Transverse colon (tissue), 4 donors: ENCODE measurements around the gene TRIM6. TPM values are rescaled to one million over a fixed set of nuclear protein-coding genes. Genes with fewer than 3 reads are reported as not detected.

ENCODE experiments used
- DNase-seq: peaks from one replicate; pipeline ENCODE4 v3.0.0-alpha.2; 2019
- H3K27ac ChIP-seq, 4 donors: fragments of 200-600 bp; sonication (generic); 2 replicates each; pipeline ENCODE4 v1.5.1; 2016 to 2018; ENCODE audit warnings: inconsistent platforms in 4 of 4
- H3K27me3 ChIP-seq: fragments of 200-600 bp; sonication (generic); 2 replicates; pipeline ENCODE4 v1.5.1; 2017; ENCODE audit warnings: inconsistent platforms
- H3K36me3 ChIP-seq, 4 donors: fragments of 200-600 bp; sonication (generic); 2 replicates each; pipeline ENCODE4 v1.5.1; 2017 to 2019; ENCODE audit warnings: inconsistent platforms in 4 of 4
- H3K4me1 ChIP-seq, 4 donors: fragments of 200-600 bp; sonication (generic); 2 replicates each; pipeline ENCODE4 v1.5.1; 2017 to 2020; ENCODE audit warnings: inconsistent platforms in 4 of 4
- H3K4me3 ChIP-seq, 4 donors: fragments of 200-600 bp; sonication (generic); 1 replicate in 1 of 4; 2 replicates in 3 of 4; pipeline versions ENCODE4 v1.5.1 to v1.6.1; 2017 to 2019; ENCODE audit warnings: inconsistent platforms in 4 of 4
- H3K9me3 ChIP-seq, 2 donors: fragments of 200-600 bp; sonication (generic); 2 replicates each; pipeline ENCODE4 v1.5.1; 2017 to 2019; ENCODE audit warnings: inconsistent platforms in 2 of 2
- CTCF ChIP-seq, 5 experiments: fragments of 200-600 bp in 3 of 5; fragments of 450-650 bp in 2 of 5; sonication (generic) in 3 of 5; IDR thresholded peaks; 1 replicate in 2 of 5; 2 replicates in 3 of 5; pipeline ENCODE4 v1.5.1; 2016 to 2017; ENCODE audit warnings: antibody characterized with exemption in 5 of 5, inconsistent platforms in 3 of 5, mild to moderate bottlenecking in 2 of 5, moderate library complexity in 1 of 5
- EP300 ChIP-seq: sonication (generic); formaldehyde crosslinking; IDR thresholded peaks from one replicate; pipeline ENCODE4 v1.6.1; 2017; ENCODE audit warnings: antibody characterized with exemption, low read depth
- POLR2A ChIP-seq: fragments of 450-650 bp; IDR thresholded peaks from one replicate; pipeline ENCODE4 v1.6.1; 2016; ENCODE audit warnings: antibody characterized with exemption, mild to moderate bottlenecking, moderate library complexity
- POLR2AphosphoS5 ChIP-seq, 3 donors: sonication (generic); formaldehyde crosslinking; IDR thresholded peaks; one replicate each; pipeline ENCODE4 v1.6.1; 2016; ENCODE audit warnings: antibody characterized with exemption in 3 of 3
- WGBS, 2 donors: methylation state at CpG; one replicate each; pipeline ENCODE4 v1.1.5; 2018; ENCODE audit warnings: low coverage in 1 of 2; 5-methylcytosine and 5-hydroxymethylcytosine counted together
- in situ Hi-C, 4 donors: fragments of 200-750 bp; cut with MboI; loops; one replicate each; pipeline versions ENCODE4 v1.15.0 to v1.15.1; 2017; ENCODE audit warnings: low sequenced_read_pairs in 3 of 4, low pct_ligation_motif_present in 1 of 4, low pct_unique_long_range_greater_than_20kb in 1 of 4
- intact Hi-C: fragments of 100-400 bp; cut with DNase I; formaldehyde crosslinking; loops from one replicate; pipeline ENCODE4 v1.15.1; 2023; ENCODE audit warnings: low total_unique reads
- total RNA-seq, 4 donors: library from RNA; depleted of rRNA; stranded (reverse); fragments of >200 nt; gene quantifications; one replicate each; pipeline ENCODE4 v1.1.0, GENCODE V29; 2016

Gene TRIM6
- total RNA-seq, 4 donors from 2014 or later, result 0.79 to 1.4 TPM; not detected in 2

GRCh38 chr11:5611627-5612026 is 15.2 kb downstream of the TRIM6 start:
- TF ChIP-seq POLR2AphosphoS5 (IDR thresholded peaks at IDR 0.05) (no peak), CTCF (IDR thresholded peaks at IDR 0.05) (no peak), EP300 (no peak), POLR2A (no peak)
- H3K27me3 ChIP-seq, result no peaks in the 10 kb centered on the region
- no peaks in the 10 kb centered on the region for H3K9me3 ChIP-seq
- no peaks in the 10 kb centered on the region for H3K36me3 ChIP-seq
- no peak overlapping the region for H3K4me3 ChIP-seq
- no peak overlapping the region for H3K27ac ChIP-seq
- H3K4me1 ChIP-seq, result no peaks in the 10 kb centered on the region
- in situ Hi-C loops (loop anchor here in 2 of 4 donors (25.0 kb wide), 1 partner anchor 201 kb away; the partner anchor contains the start of gene OR52N2 (in 2 of the 2)), intact Hi-C loops (no loop called here)
- DNase-seq, result no peak
- WGBS, 2 donors, result 91 to 92% methylated on average over 3 to 11 of the region's 11 CpGs

DNA sequence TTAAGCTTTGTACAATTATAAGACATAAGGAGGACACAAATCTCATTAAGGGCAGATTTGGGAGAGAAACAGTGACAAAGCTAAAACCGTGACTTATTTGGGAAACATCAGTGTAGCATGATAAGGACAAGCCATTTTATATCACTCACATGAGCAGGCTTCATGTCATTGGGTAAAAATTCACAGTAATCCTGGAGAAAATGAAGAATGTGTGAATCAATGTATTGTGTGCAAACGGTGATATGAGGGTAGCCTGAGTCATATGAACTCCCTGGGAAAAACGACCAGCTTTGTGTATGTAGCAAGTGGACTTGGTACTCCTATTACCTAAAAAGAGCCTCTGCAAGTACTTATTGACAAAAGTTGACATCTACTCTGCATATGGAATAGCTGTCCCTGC is 22.4 kb downstream of the TRIM6 start:
- 74 to 75% methylated on average over 3 of the region's 3 CpGs for WGBS, 2 donors
- Histone ChIP-seq H3K4me3 (no peak overlapping the region), H3K4me1 (peaks cover 14 to 24% (median 18%) of the 10 kb centered on the region in 4 donors), H3K27me3 (no peaks in the 10 kb centered on the region), H3K9me3 (no peaks in the 10 kb centered on the region), H3K27ac (no peak overlapping the region), H3K36me3 (no peaks in the 10 kb centered on the region)
- no peak for TF ChIP-seq CTCF (IDR thresholded peaks at IDR 0.05)
- in situ Hi-C loops (loop anchor here in 2 of 4 donors (25.0 kb wide), 1 partner anchor 193 kb away; the partner anchor contains the start of gene OR52N2 (in 2 of the 2)), intact Hi-C loops (no loop called here)
- no peak for DNase-seq

DNA sequence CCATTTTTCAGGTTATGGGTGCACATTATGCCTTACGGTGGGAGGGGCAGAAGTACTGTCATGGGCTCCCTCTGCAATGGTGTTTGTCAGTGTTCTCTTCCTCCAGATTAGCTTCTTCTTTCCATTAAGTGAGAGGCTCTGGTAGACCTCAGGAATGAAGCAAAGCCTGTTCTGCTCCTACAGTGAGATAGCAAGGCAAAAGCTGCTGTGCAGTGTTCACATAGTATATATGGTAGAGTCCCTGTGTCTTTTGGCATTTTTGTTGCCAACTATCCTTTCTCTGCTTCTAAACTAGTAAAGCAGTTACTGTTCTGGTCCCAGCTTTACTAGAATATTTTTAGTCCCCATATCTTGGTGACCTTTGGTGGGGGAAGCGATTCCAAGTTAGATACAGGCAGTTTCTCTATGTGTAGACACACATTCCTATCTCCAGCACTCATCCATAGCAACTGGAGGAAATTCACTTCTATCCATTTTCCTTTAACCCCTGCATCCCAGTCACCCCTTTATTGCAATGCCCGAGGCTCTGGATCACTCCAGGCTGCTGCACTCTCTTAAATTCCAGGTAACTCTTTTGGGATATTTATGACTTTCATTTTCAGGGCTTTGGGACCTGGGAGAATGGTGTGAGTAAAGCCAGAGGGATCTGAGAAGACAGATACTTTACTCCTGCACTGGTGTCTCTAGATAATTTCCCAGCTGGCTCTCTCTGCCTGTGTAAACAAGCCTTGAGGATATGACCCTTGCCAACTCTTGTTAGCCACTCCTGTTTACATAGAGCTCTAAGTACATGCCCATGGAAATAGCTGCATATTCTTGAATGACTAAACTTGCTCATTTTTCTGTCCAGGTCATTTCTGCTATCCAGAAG is 24.4 kb downstream of the TRIM6 start:
- H3K4me1 ChIP-seq, result peaks cover 20 to 37% (median 29%) of the 10 kb centered on the region in 4 donors
- peak overlapping the region; percentile 55 to 72 (median 68) for H3K27ac ChIP-seq
- no peaks in the 10 kb centered on the region for H3K27me3 ChIP-seq
- 20 to 40% methylated on average over 1 to 3 of the region's 3 CpGs for WGBS, 2 donors
- no peak overlapping the region for H3K4me3 ChIP-seq
- DNase-seq, result no peak
- no peaks in the 10 kb centered on the region for H3K9me3 ChIP-seq
- intact Hi-C loops (no loop called here), in situ Hi-C loops (loop anchor here in 2 of 4 donors (25.0 kb wide), 1 partner anchor 191 kb away; the partner anchor contains the start of gene OR52N2 (in 2 of the 2))
- H3K36me3 ChIP-seq, result no peaks in the 10 kb centered on the region
- TF ChIP-seq POLR2A (no peak), POLR2AphosphoS5 (IDR thresholded peaks at IDR 0.05) (peak; percentile 15 to 64 (median 35))

DNA sequence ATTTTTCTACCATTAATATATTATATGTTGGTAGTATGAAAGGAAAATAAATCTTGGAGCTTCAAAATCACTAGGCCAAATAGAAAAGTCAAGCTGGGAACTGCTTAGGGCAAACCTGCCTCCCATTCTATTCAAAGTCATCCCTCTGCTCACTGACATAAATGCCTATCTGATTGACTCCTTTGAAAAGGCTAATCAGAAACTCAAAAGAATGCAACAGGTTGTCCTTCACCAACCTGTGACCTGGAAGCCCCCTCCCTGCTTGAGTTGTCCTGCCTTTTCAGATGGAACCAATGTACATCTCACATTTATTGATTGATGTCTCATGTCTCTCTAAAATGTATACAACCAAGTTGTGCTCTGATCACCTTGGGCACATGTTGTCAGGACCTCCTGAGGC is 25.1 kb downstream of the TRIM6 start:
- H3K4me3 ChIP-seq, result no peak overlapping the region
- intact Hi-C loops (no loop called here), in situ Hi-C loops (loop anchor here in 2 of 4 donors (25.0 kb wide), 1 partner anchor 191 kb away; the partner anchor contains the start of gene OR52N2 (in 2 of the 2))
- no peaks in the 10 kb centered on the region for H3K27me3 ChIP-seq
- H3K27ac ChIP-seq, result peak overlapping the region; percentile 55 to 72 (median 68)
- H3K9me3 ChIP-seq, result no peaks in the 10 kb centered on the region
- H3K4me1 ChIP-seq, result peaks cover 24 to 40% (median 32%) of the 10 kb centered on the region in 4 donors
- DNase-seq, result no peak
- no peaks in the 10 kb centered on the region for H3K36me3 ChIP-seq
- no peak for TF ChIP-seq CTCF (IDR thresholded peaks at IDR 0.05)
- TF ChIP-seq POLR2A, result no peak
- TF ChIP-seq EP300, result no peak
- TF ChIP-seq POLR2AphosphoS5 (IDR thresholded peaks at IDR 0.05), result no peak
